ENCODE measurements around the gene ARSG.

The ARSG gene

DNA sequence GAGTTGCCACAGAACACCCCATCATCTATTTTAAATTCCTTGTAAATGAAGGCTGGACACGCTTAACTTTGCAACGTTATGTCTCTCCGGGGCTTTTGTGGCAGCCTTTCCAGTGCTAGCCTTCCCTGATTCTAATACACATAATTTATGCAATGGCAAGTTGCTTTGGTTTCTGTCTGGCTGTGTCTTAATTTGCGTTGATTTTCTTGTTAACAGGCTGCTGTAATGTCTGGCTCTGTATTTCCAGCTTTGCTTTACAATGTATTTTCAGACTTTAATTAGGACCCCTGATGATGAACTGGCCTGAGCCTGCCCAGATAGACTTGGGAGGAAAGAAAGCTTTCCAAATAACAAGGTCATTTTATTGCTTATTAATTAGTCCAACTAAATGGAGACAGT is 30.3 kb downstream of the ARSG start (continued):
- no peak for TF ChIP-seq ZNF132 (tag by site-specific recombination; IDR thresholded peaks at IDR 0.05; ENCODE audit: borderline replicate concordance)
- TF ChIP-seq, protein P1, sequence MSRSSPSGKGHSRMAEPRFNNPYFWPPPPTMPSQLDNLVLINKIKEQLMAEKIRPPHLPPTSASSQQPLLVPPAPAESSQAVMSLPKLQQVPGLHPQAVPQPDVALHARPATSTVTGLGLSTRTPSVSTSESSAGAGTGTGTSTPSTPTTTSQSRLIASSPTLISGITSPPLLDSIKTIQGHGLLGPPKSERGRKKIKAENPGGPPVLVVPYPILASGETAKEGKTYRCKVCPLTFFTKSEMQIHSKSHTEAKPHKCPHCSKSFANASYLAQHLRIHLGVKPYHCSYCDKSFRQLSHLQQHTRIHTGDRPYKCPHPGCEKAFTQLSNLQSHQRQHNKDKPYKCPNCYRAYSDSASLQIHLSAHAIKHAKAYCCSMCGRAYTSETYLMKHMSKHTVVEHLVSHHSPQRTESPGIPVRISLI (tag by site-specific recombination; IDR thresholded peaks at IDR 0.05) = no peak
- no peak for TF ChIP-seq ZNF785 (tag by site-specific recombination; IDR thresholded peaks at IDR 0.05)
- TF ChIP-seq, protein P2, sequence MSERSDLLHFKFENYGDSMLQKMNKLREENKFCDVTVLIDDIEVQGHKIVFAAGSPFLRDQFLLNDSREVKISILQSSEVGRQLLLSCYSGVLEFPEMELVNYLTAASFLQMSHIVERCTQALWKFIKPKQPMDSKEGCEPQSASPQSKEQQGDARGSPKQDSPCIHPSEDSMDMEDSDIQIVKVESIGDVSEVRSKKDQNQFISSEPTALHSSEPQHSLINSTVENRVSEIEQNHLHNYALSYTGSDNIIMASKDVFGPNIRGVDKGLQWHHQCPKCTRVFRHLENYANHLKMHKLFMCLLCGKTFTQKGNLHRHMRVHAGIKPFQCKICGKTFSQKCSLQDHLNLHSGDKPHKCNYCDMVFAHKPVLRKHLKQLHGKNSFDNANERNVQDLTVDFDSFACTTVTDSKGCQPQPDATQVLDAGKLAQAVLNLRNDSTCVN (tag by site-specific recombination; optimal IDR thresholded peaks at IDR 0.05) = no peak
- TF ChIP-seq ZNF221 (tag by site-specific recombination; IDR thresholded peaks at IDR 0.05; ENCODE audit: borderline replicate concordance) = no peak
- TF ChIP-seq, protein P3, sequence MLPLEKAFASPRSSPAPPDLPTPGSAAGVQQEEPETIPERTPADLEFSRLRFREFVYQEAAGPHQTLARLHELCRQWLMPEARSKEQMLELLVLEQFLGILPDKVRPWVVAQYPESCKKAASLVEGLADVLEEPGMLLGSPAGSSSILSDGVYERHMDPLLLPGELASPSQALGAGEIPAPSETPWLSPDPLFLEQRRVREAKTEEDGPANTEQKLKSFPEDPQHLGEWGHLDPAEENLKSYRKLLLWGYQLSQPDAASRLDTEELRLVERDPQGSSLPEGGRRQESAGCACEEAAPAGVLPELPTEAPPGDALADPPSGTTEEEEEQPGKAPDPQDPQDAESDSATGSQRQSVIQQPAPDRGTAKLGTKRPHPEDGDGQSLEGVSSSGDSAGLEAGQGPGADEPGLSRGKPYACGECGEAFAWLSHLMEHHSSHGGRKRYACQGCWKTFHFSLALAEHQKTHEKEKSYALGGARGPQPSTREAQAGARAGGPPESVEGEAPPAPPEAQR (tag by site-specific recombination; IDR thresholded peaks at IDR 0.05) = no peak

DNA sequence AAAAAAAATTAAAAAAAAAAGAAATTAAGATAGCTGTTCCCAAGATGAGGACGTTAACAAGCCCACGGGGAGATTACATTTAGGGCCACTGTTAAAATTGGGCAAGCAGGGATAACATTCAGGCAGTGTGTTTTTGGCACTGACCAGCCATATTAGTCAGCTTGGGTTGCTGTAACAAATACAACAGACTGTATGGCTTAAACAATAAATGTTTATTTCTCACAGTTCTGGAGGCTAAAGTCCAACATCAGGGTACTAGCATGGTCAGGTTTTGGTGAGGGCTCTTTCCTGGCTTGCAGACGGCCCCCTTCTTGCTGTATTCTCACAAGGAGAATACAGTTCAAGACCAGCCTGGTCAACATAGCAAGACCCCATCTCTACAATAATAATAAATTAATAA is 31.3 kb downstream of the ARSG start:
- no peak for TF ChIP-seq SCRT1 (tag by site-specific recombination; IDR thresholded peaks at IDR 0.05; ENCODE audit: borderline replicate concordance)
- no peak for TF ChIP-seq ZBTB8A (tag by site-specific recombination; IDR thresholded peaks at IDR 0.05)
- no peak for TF ChIP-seq ZFP69B (tag by site-specific recombination; IDR thresholded peaks at IDR 0.05)
- no peak for TF ChIP-seq ZNF24 (tag by site-specific recombination; IDR thresholded peaks at IDR 0.05)
- TF ChIP-seq ZNF555 (tag by site-specific recombination; conservative IDR thresholded peaks at IDR 0.05) = no peak
- TF ChIP-seq, protein P4, sequence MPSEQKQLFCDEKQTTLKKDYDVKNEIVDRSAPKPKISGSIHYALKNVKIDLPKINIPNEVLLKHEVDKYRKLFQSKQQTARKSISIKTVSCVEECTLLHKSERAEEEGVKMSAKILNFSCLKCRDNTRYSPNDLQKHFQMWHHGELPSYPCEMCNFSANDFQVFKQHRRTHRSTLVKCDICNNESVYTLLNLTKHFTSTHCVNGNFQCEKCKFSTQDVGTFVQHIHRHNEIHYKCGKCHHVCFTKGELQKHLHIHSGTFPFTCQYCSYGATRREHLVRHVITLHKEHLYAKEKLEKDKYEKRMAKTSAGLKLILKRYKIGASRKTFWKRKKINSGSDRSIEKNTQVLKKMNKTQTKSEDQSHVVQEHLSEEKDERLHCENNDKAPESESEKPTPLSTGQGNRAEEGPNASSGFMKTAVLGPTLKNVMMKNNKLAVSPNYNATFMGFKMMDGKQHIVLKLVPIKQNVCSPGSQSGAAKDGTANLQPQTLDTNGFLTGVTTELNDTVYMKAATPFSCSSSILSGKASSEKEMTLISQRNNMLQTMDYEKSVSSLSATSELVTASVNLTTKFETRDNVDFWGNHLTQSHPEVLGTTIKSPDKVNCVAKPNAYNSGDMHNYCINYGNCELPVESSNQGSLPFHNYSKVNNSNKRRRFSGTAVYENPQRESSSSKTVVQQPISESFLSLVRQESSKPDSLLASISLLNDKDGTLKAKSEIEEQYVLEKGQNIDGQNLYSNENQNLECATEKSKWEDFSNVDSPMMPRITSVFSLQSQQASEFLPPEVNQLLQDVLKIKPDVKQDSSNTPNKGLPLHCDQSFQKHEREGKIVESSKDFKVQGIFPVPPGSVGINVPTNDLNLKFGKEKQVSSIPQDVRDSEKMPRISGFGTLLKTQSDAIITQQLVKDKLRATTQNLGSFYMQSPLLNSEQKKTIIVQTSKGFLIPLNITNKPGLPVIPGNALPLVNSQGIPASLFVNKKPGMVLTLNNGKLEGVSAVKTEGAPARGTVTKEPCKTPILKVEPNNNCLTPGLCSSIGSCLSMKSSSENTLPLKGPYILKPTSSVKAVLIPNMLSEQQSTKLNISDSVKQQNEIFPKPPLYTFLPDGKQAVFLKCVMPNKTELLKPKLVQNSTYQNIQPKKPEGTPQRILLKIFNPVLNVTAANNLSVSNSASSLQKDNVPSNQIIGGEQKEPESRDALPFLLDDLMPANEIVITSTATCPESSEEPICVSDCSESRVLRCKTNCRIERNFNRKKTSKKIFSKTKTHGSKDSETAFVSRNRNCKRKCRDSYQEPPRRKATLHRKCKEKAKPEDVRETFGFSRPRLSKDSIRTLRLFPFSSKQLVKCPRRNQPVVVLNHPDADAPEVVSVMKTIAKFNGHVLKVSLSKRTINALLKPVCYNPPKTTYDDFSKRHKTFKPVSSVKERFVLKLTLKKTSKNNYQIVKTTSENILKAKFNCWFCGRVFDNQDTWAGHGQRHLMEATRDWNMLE (tag by site-specific recombination; conservative IDR thresholded peaks at IDR 0.05; ENCODE audit: low read depth) = no peak
- TF ChIP-seq ZNF311 (tag by site-specific recombination; IDR thresholded peaks at IDR 0.05; ENCODE audit: borderline replicate concordance) = no peak
- peaks cover 6% of the 10 kb centered on the region; the same call in 1 of the 2 replicates for H3K4me1 ChIP-seq (ENCODE audit: control insufficient read depth, insufficient read depth, low read length)
- H3K4me3 ChIP-seq (ENCODE audit: low read depth, low read length) = no peak overlapping the region
- CTCF ChIA-PET = no interaction called here
- H3K27ac ChIP-seq (ENCODE audit: extremely low read depth, low read depth, low read length) = no peak overlapping the region
- POLR2A ChIA-PET = no interaction called here
- no peaks in the 10 kb centered on the region for H3K9me3 ChIP-seq (ENCODE audit: control insufficient read depth, insufficient read depth, low read depth, low read length)
- no peaks in the 10 kb centered on the region for H3K36me3 ChIP-seq (ENCODE audit: control insufficient read depth in 2 of 2, insufficient read depth in 1 of 2, low read length in 2 of 2)

DNA sequence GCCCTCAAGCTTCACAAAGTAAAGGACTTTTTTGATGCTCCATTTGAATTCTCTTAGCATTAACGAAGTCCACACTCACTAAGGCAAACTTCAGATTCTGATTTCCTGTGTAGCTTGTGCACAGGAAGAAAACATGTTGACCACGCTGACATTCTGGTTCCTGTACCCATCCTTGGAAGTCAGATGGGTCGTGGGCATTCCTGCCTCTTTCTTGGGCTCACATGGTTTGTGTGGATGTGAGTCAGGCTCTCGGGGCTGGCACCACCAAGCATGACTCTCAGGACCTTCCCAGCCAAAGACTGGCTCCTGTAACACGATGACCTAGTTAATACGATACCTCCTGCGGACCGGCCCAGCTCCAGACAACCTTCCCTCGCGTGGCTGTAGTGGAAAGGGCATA is 32.8 kb downstream of the ARSG start:
- no peaks in the 10 kb centered on the region for H3K9me3 ChIP-seq (ENCODE audit: control insufficient read depth, insufficient read depth, low read depth, low read length)
- ChIA-PET CTCF (interaction anchor here (0.7 to 2.8 kb wide), 3 partner anchors 61 to 108 kb away, joined by 3 to 7 read pairs (median 3); no protein-coding TSS in a partner anchor), POLR2A (no interaction called here)
- no peak overlapping the region for H3K27ac ChIP-seq (ENCODE audit: extremely low read depth, low read depth, low read length)
- TF ChIP-seq, protein P5, sequence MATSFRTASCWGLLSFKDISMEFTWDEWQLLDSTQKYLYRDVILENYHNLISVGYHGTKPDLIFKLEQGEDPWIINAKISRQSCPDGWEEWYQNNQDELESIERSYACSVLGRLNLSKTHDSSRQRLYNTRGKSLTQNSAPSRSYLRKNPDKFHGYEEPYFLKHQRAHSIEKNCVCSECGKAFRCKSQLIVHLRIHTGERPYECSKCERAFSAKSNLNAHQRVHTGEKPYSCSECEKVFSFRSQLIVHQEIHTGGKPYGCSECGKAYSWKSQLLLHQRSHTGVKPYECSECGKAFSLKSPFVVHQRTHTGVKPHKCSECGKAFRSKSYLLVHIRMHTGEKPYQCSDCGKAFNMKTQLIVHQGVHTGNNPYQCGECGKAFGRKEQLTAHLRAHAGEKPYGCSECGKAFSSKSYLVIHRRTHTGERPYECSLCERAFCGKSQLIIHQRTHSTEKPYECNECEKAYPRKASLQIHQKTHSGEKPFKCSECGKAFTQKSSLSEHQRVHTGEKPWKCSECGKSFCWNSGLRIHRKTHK (tag by site-specific recombination; IDR thresholded peaks at IDR 0.05) = no peak
- TF ChIP-seq ZNF76 (tag by site-specific recombination; IDR thresholded peaks at IDR 0.05; ENCODE audit: borderline replicate concordance, low read depth) (no peak), ZNF747 (tag by site-specific recombination; IDR thresholded peaks at IDR 0.05) (no peak), ZIC2 (tag by site-specific recombination; IDR thresholded peaks at IDR 0.05) (no peak), ZNF266 (tag by site-specific recombination; IDR thresholded peaks at IDR 0.05; ENCODE audit: low read depth) (no peak), ZNF404 (tag by site-specific recombination; IDR thresholded peaks at IDR 0.05) (no peak), ZNF654 (tag by site-specific recombination; IDR thresholded peaks at IDR 0.05; ENCODE audit: low read depth) (no peak), YY2 (tag by site-specific recombination; IDR thresholded peaks at IDR 0.05) (no peak), ZNF785 (tag by site-specific recombination; IDR thresholded peaks at IDR 0.05) (no peak), ZNF155 (tag by site-specific recombination; IDR thresholded peaks at IDR 0.05) (no peak), ZNF114 (tag by site-specific recombination; IDR thresholded peaks at IDR 0.05) (no peak)
- TF ChIP-seq, protein P6, sequence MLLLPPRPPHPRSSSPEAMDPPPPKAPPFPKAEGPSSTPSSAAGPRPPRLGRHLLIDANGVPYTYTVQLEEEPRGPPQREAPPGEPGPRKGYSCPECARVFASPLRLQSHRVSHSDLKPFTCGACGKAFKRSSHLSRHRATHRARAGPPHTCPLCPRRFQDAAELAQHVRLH (tag by site-specific recombination; IDR thresholded peaks at IDR 0.05) = no peak
- H3K4me3 ChIP-seq (ENCODE audit: low read depth, low read length) = no peak overlapping the region
- H3K36me3 ChIP-seq (ENCODE audit: control insufficient read depth in 2 of 2, insufficient read depth in 1 of 2, low read length in 2 of 2) = no peaks in the 10 kb centered on the region
- no peaks in the 10 kb centered on the region for H3K4me1 ChIP-seq (ENCODE audit: control insufficient read depth, insufficient read depth, low read length)
